Measurements from ENCODE around the gene NACC2. TPM values are rescaled to one million over a fixed set of nuclear protein-coding genes. Genes with fewer than 3 reads are reported as not detected.

Gene NACC2
- total RNA-seq, 4 donors from 2014 or later: 18.4 to 33.6 (median 22.4) TPM

GRCh38 chr9:136111190-136111589 is 16.1 kb upstream of the NACC2 start:
- Histone ChIP-seq H3K9me3 (no peaks in the 10 kb centered on the region), H3K4me3 (replicated peaks in 1 of 3) (no peak overlapping the region), H3K27me3 (no peaks in the 10 kb centered on the region), H3K4me1 (peaks cover 7 to 21% of the 10 kb centered on the region in 2 donors), H3K27ac (no peak overlapping the region), H3K36me3 (no peaks in the 10 kb centered on the region)
- intact Hi-C loops (cut with DNase I): no loop called here
- no peak for DNase-seq
- WGBS, 2 donors: 92 to 95% methylated on average over 20 to 22 of the region's 22 CpGs
- no peak for TF ChIP-seq CTCF (IDR thresholded peaks at IDR 0.05)
- TF ChIP-seq POLR2A (IDR thresholded peaks at IDR 0.05): no peak

- DNase-seq: no peak
- intact Hi-C loops (cut with DNase I): no loop called here
- no peaks in the 10 kb centered on the region for H3K9me3 ChIP-seq
- no peaks in the 10 kb centered on the region for H3K36me3 ChIP-seq
- H3K4me1 ChIP-seq: peaks cover 7 to 28% of the 10 kb centered on the region in 2 donors
- H3K27me3 ChIP-seq: no peaks in the 10 kb centered on the region
- peak overlapping the region in 1 of 3 donors; percentile 15 for H3K27ac ChIP-seq
- 5 to 25% methylated on average over 14 to 35 of the region's 42 CpGs for WGBS, 2 donors
- TF ChIP-seq POLR2A (IDR thresholded peaks at IDR 0.05) (no peak), CTCF (IDR thresholded peaks at IDR 0.05) (no peak)
- peak overlapping the region in 1 of 3 donors; percentile 26 for H3K4me3 ChIP-seq (replicated peaks in 1 of 3)
Observed at GRCh38 chr9:136110082-136111061, 15.3 kb upstream of the NACC2 start.

GRCh38 chr9:136109351-136110081 is 14.4 kb upstream of the NACC2 start:
- no peaks in the 10 kb centered on the region for H3K36me3 ChIP-seq
- peak in 1 of 2 donors; percentile 39 for TF ChIP-seq POLR2A (IDR thresholded peaks at IDR 0.05)
- peak in 1 of 6 experiments; percentile 7 for TF ChIP-seq CTCF (IDR thresholded peaks at IDR 0.05)
- peak overlapping the region; percentile 15 to 88 (median 71) for H3K27ac ChIP-seq
- peak overlapping the region in 1 of 3 donors; percentile 26 for H3K4me3 ChIP-seq (replicated peaks in 1 of 3)
- intact Hi-C loops (cut with DNase I): no loop called here
- no peaks in the 10 kb centered on the region for H3K9me3 ChIP-seq
- DNase-seq: peak; percentile 96
- WGBS, 2 donors: 2 to 3% methylated on average over 6 to 10 of the region's 48 CpGs
- no peaks in the 10 kb centered on the region for H3K27me3 ChIP-seq
- H3K4me1 ChIP-seq: peaks cover 7 to 34% of the 10 kb centered on the region in 2 donors

GRCh38 chr9:136108648-136109266 is 13.7 kb upstream of the NACC2 start:
- H3K4me3 ChIP-seq (replicated peaks in 1 of 3): peak overlapping the region in 1 of 3 donors; percentile 26
- H3K4me1 ChIP-seq: peaks cover 7 to 41% of the 10 kb centered on the region in 2 donors
- intact Hi-C loops (cut with DNase I): no loop called here
- peak overlapping the region; percentile 15 to 88 (median 71) for H3K27ac ChIP-seq
- WGBS, 2 donors: 76 to 83% methylated on average over 22 to 25 of the region's 27 CpGs
- no peaks in the 10 kb centered on the region for H3K9me3 ChIP-seq
- no peaks in the 10 kb centered on the region for H3K27me3 ChIP-seq
- DNase-seq: no peak
- H3K36me3 ChIP-seq: no peaks in the 10 kb centered on the region
- TF ChIP-seq CTCF (IDR thresholded peaks at IDR 0.05) (no peak), POLR2A (IDR thresholded peaks at IDR 0.05) (no peak)
